ENCODE data around the gene GALNT13. TPM values are rescaled to one million over a fixed set of nuclear protein-coding genes. Genes with fewer than 3 reads are reported as not detected.

The GALNT13 gene
- total RNA-seq, 3 donors from 2014 or later, result 0.33 to 17.3 (median 0.44) TPM

- H3K9me3 ChIP-seq, result no peaks in the 10 kb centered on the region
- no peaks in the 10 kb centered on the region for H3K36me3 ChIP-seq
- no peak overlapping the region for H3K4me3 ChIP-seq
- no peaks in the 10 kb centered on the region for H3K27me3 ChIP-seq
- intact Hi-C loops (cut with DNase I; ENCODE audit: low total_unique reads), result no loop called here
- H3K27ac ChIP-seq, result no peak overlapping the region
- no peaks in the 10 kb centered on the region for H3K4me1 ChIP-seq
- TF ChIP-seq POLR2A (IDR thresholded peaks at IDR 0.05) (no peak), CTCF (IDR thresholded peaks at IDR 0.05) (no peak), POLR2AphosphoS5 (IDR thresholded peaks at IDR 0.05) (no peak)
- no peak for DNase-seq (ENCODE audit: low spot score in 2 of 2)
Measured at GRCh38 chr2:154194909-154195643, 323.4 kb downstream of the GALNT13 start.

- no peak for DNase-seq (ENCODE audit: low spot score in 2 of 2)
- Histone ChIP-seq H3K4me3 (no peak overlapping the region), H3K36me3 (no peaks in the 10 kb centered on the region), H3K27ac (no peak overlapping the region), H3K9me3 (no peaks in the 10 kb centered on the region), H3K4me1 (no peaks in the 10 kb centered on the region), H3K27me3 (no peaks in the 10 kb centered on the region)
- TF ChIP-seq POLR2A (IDR thresholded peaks at IDR 0.05) (no peak), POLR2AphosphoS5 (IDR thresholded peaks at IDR 0.05) (no peak), CTCF (IDR thresholded peaks at IDR 0.05) (no peak)
- intact Hi-C loops (cut with DNase I; ENCODE audit: low total_unique reads), result no loop called here
Measured at GRCh38 chr2:154195644-154196195, 324.0 kb downstream of the GALNT13 start.

GRCh38 chr2:154198866-154199265, 327.1 kb downstream of the GALNT13 start:
- Histone ChIP-seq H3K4me3 (no peak overlapping the region), H3K27ac (no peak overlapping the region), H3K27me3 (no peaks in the 10 kb centered on the region), H3K36me3 (no peaks in the 10 kb centered on the region), H3K4me1 (no peaks in the 10 kb centered on the region), H3K9me3 (no peaks in the 10 kb centered on the region)
- TF ChIP-seq POLR2A (IDR thresholded peaks at IDR 0.05) (no peak), CTCF (IDR thresholded peaks at IDR 0.05) (no peak), POLR2AphosphoS5 (IDR thresholded peaks at IDR 0.05) (no peak)
- no peak for DNase-seq (ENCODE audit: low spot score in 2 of 2)
- intact Hi-C loops (cut with DNase I; ENCODE audit: low total_unique reads), result no loop called here

GRCh38 chr2:154203206-154203605, 331.5 kb downstream of the GALNT13 start:
- Histone ChIP-seq H3K4me3 (no peak overlapping the region), H3K9me3 (no peaks in the 10 kb centered on the region), H3K36me3 (no peaks in the 10 kb centered on the region), H3K27ac (no peak overlapping the region), H3K4me1 (no peaks in the 10 kb centered on the region), H3K27me3 (no peaks in the 10 kb centered on the region)
- DNase-seq (ENCODE audit: low spot score in 2 of 2), result no peak
- intact Hi-C loops (cut with DNase I; ENCODE audit: low total_unique reads), result no loop called here
- no peak for TF ChIP-seq POLR2AphosphoS5 (IDR thresholded peaks at IDR 0.05)
- no peak for TF ChIP-seq CTCF (IDR thresholded peaks at IDR 0.05)
- TF ChIP-seq POLR2A (IDR thresholded peaks at IDR 0.05), result no peak

- Histone ChIP-seq H3K36me3 (no peaks in the 10 kb centered on the region), H3K9me3 (no peaks in the 10 kb centered on the region), H3K27me3 (no peaks in the 10 kb centered on the region), H3K4me3 (no peak overlapping the region), H3K4me1 (no peaks in the 10 kb centered on the region), H3K27ac (no peak overlapping the region)
- TF ChIP-seq POLR2A (IDR thresholded peaks at IDR 0.05) (no peak), CTCF (IDR thresholded peaks at IDR 0.05) (no peak), POLR2AphosphoS5 (IDR thresholded peaks at IDR 0.05) (no peak)
- intact Hi-C loops (cut with DNase I; ENCODE audit: low total_unique reads), result no loop called here
- no peak for DNase-seq (ENCODE audit: low spot score in 2 of 2)
Measured at GRCh38 chr2:154203902-154204301, 332.2 kb downstream of the GALNT13 start.

Measured in breast epithelium (tissue), 4 donors.